MM.1S (cell line): ENCODE data around the gene SDR42E2.
A peak's percentile ranks its signal among the peaks of the same experiment; 100 is the strongest.

Experiments
- EZH2 ChIP-seq: fragments of 300-600 bp; sonication (generic); optimal IDR thresholded peaks from 2 replicates; pipeline ENCODE3; 2017; ENCODE audit warnings: low read depth, mild to moderate bottlenecking, antibody characterized with exemption, low read length, mixed read lengths
- EZH2phosphoT487 ChIP-seq: fragments of 300-600 bp; sonication (generic); IDR thresholded peaks from 2 replicates; pipeline ENCODE4 v1.6.1; 2018; ENCODE audit warnings: antibody characterized with exemption, low read length
- TF ChIP-seq, protein P1 (sequence below): fragments of 300-600 bp; sonication (generic); IDR thresholded peaks from 2 replicates; pipeline ENCODE4 v1.5.1; 2016; ENCODE audit warnings: antibody characterized with exemption, low read length, mixed read lengths

DNA sequence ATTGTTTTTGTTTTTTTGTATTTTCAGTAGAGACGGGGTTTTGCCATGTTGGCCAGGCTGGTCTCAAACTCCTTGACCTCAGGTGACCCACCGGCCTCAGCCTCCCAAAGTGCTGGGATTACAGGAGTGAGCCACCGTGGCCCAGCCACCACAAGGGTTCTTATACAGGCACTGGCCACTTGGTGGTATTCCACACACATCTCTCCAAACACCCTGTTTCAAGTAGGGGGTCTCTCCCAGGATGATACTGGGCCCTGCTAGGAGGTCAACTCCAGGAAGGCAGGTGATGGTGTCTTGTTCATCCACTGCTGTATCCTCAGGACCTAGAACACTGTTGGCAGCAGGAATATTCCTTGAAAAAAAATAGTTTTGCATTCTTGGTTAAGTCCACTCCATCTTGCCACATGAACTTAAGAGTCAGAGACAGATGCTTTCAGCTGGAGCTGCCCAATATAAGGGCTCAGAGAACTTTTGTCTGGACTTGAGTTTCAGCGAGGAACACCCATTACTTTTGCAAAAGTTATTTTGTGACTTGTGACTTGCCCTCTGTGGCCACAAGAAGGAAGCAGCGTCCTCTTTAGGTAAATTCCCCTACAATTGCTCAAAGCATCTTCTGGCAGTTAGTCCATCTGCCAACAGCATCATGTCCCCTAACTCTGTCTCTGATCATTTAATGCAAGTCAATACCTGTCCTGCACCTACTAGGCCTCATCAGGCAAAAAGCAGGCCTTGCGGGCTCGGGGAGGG, 36.4 kb downstream of the SDR42E2 start:
- TF ChIP-seq, protein P1, sequence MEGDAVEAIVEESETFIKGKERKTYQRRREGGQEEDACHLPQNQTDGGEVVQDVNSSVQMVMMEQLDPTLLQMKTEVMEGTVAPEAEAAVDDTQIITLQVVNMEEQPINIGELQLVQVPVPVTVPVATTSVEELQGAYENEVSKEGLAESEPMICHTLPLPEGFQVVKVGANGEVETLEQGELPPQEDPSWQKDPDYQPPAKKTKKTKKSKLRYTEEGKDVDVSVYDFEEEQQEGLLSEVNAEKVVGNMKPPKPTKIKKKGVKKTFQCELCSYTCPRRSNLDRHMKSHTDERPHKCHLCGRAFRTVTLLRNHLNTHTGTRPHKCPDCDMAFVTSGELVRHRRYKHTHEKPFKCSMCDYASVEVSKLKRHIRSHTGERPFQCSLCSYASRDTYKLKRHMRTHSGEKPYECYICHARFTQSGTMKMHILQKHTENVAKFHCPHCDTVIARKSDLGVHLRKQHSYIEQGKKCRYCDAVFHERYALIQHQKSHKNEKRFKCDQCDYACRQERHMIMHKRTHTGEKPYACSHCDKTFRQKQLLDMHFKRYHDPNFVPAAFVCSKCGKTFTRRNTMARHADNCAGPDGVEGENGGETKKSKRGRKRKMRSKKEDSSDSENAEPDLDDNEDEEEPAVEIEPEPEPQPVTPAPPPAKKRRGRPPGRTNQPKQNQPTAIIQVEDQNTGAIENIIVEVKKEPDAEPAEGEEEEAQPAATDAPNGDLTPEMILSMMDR = peak; percentile 34; the same call in 1 of the 2 replicates
- TF ChIP-seq EZH2phosphoT487 (no peak), EZH2 (no peak)
